ENCODE results near the gene MPL.

MPL gene

DNA sequence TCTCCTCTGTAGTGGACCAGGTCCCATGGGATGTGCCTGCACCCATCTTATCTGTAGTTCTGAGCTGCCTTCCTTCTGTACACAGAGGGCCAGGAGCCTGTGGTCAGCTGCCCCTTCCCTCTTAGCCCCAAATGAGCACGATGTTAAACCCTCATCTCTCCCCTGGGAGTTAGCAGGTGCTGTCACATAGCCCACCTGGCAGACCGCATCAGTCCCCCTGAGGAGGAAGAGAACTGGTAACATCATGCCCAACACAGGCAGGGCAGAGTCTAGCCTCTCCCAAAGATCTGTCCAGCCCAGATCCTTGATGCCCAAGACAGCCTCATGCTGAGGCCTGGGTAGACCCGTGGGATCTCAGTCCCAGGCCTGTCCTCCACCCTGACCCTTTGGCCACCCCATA is 32.2 kb upstream of the MPL start:
- Histone ChIP-seq H3K27ac (no peak overlapping the region), H3K4me3 (no peak overlapping the region)

DNA sequence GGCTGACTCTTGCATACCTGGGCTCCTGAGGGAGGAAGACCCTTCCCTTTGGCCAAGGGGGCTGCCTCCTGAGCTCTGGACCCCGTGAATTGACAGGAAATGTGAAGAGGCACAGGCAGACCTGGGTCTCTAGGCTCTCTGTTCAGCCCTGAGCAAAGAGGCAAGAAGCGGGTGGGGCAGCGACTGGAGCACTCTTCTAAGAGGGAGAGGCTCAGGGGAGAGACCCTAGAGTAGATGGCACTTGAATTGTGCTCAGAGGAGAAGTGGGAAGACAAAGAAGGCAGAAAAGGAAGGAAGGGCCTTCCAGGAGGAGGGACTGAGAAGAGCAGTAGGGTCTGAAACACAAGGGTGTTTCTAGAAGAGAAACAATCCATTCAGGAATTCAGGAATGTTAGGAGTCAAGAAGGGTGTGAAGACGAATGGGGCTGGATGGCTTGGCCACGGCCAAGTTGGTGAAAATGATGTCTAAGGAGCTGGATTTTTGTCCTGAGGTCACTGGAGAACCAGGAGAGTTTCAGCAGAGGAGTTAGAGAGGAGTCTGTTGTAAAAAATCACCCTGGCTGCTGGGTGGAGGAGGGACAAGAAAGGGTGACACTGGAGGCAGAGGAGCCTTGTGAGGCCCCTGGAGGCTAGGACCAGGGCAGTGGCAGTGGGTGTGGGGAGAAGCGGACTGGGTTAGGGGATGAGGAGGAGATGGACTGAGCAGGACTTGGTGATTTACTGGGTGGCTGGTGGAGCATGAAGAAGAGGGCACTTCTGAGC is 31.5 kb upstream of the MPL start:
- H3K4me3 ChIP-seq: no peak overlapping the region
- H3K27ac ChIP-seq: peak overlapping the region in 1 of 21 experiments; percentile 1

- H3K27ac ChIP-seq: no peak overlapping the region
Measured at GRCh38 chr1:43306688-43307457, 30.7 kb upstream of the MPL start.

DNA sequence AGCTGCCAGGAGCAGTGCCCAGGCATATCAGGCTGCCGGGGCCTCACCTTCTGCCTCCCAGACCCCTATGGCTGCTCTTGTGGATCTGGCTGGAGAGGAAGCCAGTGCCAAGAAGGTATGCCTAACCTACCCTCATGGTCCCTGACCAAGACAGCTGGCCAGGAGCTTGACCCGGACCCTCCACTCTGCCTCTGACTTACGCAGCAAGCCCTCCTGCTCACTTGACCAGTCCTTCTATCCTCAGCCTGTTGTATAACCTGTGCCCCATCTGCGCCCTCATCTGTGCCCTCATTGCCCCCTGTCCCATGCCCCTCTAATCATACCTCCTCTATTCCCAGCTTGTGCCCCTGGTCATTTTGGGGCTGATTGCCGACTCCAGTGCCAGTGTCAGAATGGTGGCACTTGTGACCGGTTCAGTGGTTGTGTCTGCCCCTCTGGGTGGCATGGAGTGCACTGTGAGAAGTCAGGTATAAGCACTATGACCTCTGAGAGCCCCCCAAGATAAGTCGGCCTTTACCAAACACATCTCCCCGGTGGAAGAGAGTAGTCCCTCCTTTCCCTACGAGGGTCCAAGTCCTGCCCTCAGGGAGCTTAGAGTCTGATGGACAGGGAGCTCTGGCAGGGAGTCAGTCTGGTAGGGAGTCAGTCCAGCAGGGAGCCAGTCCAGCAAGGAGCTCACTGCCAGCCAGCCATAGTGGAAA is 30.0 kb upstream of the MPL start:
- Histone ChIP-seq H3K4me3 (no peak overlapping the region), H3K27ac (no peak overlapping the region)

More at GRCh38 chr1:43306688-43307457, 30.7 kb upstream of the MPL start:
- H3K4me3 ChIP-seq: no peak overlapping the region

GRCh38 chr1:43308635-43309404 is 28.8 kb upstream of the MPL start:
- H3K4me3 ChIP-seq: no peak overlapping the region
- H3K27ac ChIP-seq: no peak overlapping the region

GRCh38 chr1:43309405-43310025 is 28.1 kb upstream of the MPL start:
- no peak overlapping the region for H3K27ac ChIP-seq

GRCh38 chr1:43311521-43311920 is 26.1 kb upstream of the MPL start:
- Histone ChIP-seq H3K4me3 (no peak overlapping the region), H3K27ac (no peak overlapping the region)

More at GRCh38 chr1:43309405-43310025, 28.1 kb upstream of the MPL start:
- H3K4me3 ChIP-seq: no peak overlapping the region

- Histone ChIP-seq H3K4me3 (no peak overlapping the region), H3K27ac (no peak overlapping the region)
Measured at GRCh38 chr1:43312212-43312623, 25.4 kb upstream of the MPL start.

GRCh38 chr1:43312663-43313515 is 24.7 kb upstream of the MPL start:
- H3K27ac ChIP-seq: no peak overlapping the region
- no peak overlapping the region for H3K4me3 ChIP-seq

- no peak overlapping the region for H3K27ac ChIP-seq
- H3K4me3 ChIP-seq: no peak overlapping the region
Measured at GRCh38 chr1:43313771-43314170, 23.8 kb upstream of the MPL start.

DNA sequence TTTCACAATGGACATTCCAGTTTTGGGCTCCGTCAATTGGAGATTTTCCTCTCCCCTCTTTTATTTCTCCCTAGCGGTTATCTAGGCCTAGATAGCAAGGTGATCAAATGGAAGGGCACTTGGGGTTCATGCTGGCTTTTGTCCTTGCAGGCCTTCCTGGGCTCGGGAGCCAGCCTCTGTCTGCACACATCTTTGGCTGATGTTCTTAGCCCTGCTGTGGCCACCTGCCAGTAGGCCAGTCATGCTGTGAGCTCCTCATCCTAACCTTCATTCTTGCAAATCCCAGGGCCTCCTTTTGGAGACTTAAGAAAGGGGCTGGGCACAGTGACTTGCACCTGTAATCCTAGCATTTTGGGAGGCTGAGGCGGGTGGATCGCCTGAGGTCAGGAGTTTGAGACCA is 23.4 kb upstream of the MPL start:
- H3K4me3 ChIP-seq: no peak overlapping the region

DNA sequence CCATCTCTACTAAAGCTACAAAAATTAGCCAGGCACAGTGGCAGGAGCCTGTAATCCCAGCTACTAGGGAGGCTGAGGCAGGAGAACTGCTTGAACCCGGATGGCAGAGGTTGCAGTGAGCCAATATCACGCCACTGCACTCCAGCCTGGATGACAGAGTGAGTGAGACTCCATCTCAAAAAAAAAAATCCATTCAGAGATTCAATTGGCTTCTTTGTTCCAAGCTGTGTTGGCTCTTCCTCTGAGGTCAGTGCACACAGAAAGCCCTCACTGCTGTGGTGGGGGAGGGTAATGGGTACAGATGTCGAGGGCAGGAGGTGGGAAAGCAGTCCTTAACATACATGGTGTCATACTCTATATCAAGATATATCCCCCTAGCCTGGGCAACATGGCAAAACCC is 22.1 kb upstream of the MPL start:
- H3K27ac ChIP-seq: no peak overlapping the region
- no peak overlapping the region for H3K4me3 ChIP-seq

More for the DNA sequence above, 23.4 kb upstream of the MPL start:
- no peak overlapping the region for H3K27ac ChIP-seq

GRCh38 chr1:43315963-43316737 is 21.5 kb upstream of the MPL start:
- Histone ChIP-seq H3K27ac (no peak overlapping the region), H3K4me3 (no peak overlapping the region)

DNA sequence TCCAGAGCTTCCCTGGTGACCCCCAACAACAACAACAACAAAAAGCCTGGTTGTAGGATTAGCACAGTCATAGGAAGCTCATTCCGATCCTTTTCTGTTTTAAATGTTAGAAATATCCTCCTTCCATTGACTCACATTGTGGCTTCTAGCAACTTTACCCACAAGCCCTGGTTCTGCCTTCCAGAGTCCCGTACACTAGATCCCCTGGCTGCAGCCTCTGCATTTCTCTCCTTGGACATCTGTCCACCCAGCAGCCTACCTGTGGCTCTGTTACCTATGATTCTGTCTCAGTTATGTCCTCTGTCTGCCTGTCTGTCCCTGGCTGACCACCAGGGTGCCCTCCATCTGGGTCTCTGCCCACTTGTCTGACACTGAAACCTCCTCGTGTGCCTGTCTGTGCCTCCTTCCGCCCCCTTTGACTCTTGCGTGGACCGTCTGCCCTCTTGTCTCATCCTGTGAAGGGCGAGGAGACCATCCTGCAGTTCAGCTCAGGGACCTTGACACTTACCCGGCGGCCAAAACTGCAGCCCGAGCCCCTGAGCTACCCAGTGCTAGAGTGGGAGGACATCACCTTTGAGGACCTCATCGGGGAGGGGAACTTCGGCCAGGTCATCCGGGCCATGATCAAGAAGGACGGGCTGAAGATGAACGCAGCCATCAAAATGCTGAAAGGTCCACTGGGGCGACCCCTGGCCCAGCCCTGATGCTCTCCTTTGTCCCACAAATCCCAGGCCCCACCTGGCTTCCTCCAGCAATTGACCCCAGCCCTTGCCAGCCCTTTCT is 20.7 kb upstream of the MPL start:
- no peak overlapping the region for H3K27ac ChIP-seq
- no peak overlapping the region for H3K4me3 ChIP-seq

DNA sequence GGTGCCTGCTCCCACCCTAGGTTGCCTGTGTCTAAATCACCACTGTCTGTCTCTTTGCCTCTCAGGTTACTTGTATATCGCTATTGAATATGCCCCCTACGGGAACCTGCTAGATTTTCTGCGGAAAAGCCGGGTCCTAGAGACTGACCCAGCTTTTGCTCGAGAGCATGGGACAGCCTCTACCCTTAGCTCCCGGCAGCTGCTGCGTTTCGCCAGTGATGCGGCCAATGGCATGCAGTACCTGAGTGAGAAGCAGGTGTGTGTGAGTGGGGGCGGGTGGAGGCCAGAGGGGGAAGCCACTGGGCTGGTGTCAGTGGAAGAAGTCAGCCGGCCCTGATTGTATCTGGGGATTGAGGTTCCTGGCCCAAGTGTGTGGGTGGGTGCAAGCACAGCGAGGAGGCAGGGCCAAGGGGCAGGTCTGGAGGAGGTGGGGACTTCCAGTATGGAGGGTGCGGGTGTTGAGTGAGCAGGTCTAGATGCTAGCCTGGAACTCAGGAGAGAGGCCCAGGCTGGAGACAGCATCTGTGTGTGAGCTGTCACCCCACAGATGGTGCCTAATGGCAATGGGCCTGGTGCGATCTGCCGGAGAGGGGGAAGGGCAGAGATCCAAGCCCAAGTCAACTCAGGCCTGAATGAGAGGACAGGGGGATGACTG is 19.7 kb upstream of the MPL start:
- H3K27ac ChIP-seq: no peak overlapping the region

GRCh38 chr1:43318831-43319230 is 18.8 kb upstream of the MPL start:
- Histone ChIP-seq H3K4me3 (no peak overlapping the region), H3K27ac (no peak overlapping the region)

More for the DNA sequence above, 19.7 kb upstream of the MPL start:
- no peak overlapping the region for H3K4me3 ChIP-seq
